NCI-H345 treated with DMSO at 0.1 percent for 48 hours (cell line): ENCODE results near the gene OCA2.
"Not testable (repeated sequence)": the region's sequence is repeated elsewhere in the genome, so short reads cannot be mapped to it uniquely, and the experiment has no call there.

Source experiments
- DNase-seq: peaks from one replicate; lab custom pipeline; 2025; ENCODE audit not compliant: unreplicated experiment; lab: John Stamatoyannopoulos, UW

OCA2 gene

GRCh38 chr15:27787931-27788330 is 311.2 kb downstream of the OCA2 start:
- DNase-seq: no peak

- DNase-seq: no peak
These were observed 315.0 kb downstream of the OCA2 start for GRCh38 chr15:27784107-27784506.

GRCh38 chr15:27783678-27784077 is 315.4 kb downstream of the OCA2 start:
- DNase-seq: no peak

- DNase-seq: no peak
These were observed 317.0 kb downstream of the OCA2 start for GRCh38 chr15:27782125-27782524.

- no peak for DNase-seq
These were observed 322.6 kb downstream of the OCA2 start for GRCh38 chr15:27776501-27776900.

- DNase-seq: no peak
These were observed 324.5 kb downstream of the OCA2 start for GRCh38 chr15:27774638-27775037.

- DNase-seq: no peak
These were observed 324.9 kb downstream of the OCA2 start for GRCh38 chr15:27774191-27774590.

- DNase-seq: no peak
These were observed 327.2 kb downstream of the OCA2 start for GRCh38 chr15:27771892-27772291.

GRCh38 chr15:27770769-27771554 is 328.2 kb downstream of the OCA2 start:
- DNase-seq: no peak

- DNase-seq: no peak
These were observed 329.0 kb downstream of the OCA2 start for GRCh38 chr15:27770086-27770607.

GRCh38 chr15:27769652-27770051 is 329.5 kb downstream of the OCA2 start:
- DNase-seq: no peak

GRCh38 chr15:27768732-27769475 is 330.2 kb downstream of the OCA2 start:
- no peak for DNase-seq

GRCh38 chr15:27767918-27768640 is 331.0 kb downstream of the OCA2 start:
- no peak for DNase-seq

GRCh38 chr15:27767430-27767829 is 331.7 kb downstream of the OCA2 start:
- DNase-seq: not testable (repeated sequence)

GRCh38 chr15:27764339-27764738 is 334.8 kb downstream of the OCA2 start:
- DNase-seq: no peak

- no peak for DNase-seq
These were observed 335.6 kb downstream of the OCA2 start for GRCh38 chr15:27763514-27763913.

GRCh38 chr15:27762471-27762870 is 336.6 kb downstream of the OCA2 start:
- no peak for DNase-seq

GRCh38 chr15:27757052-27757451 is 342.1 kb downstream of the OCA2 start:
- no peak for DNase-seq

GRCh38 chr15:27752691-27753090 is 346.4 kb downstream of the OCA2 start:
- DNase-seq: no peak

- DNase-seq: no peak
These were observed 351.1 kb downstream of the OCA2 start for GRCh38 chr15:27747997-27748396.

- DNase-seq: no peak
These were observed 352.6 kb downstream of the OCA2 start for GRCh38 chr15:27746401-27746955.
